HepG2 (cell line): Measurements from ENCODE around the gene EYA2. TPM values are rescaled to one million over a fixed set of nuclear protein-coding genes. Genes with fewer than 3 reads are reported as not detected.

Experiments used
- CEBPG ChIP-seq: IDR thresholded peaks from 2 replicates; pipeline ENCODE4 v1.6.1; 2016
- EED ChIP-seq: sonication (generic); formaldehyde crosslinking; IDR thresholded peaks from 2 replicates; pipeline ENCODE4 v1.5.0; 2020; ENCODE audit warnings: mild to moderate bottlenecking, missing genetic modification reagents
- JARID2 ChIP-seq: sonication (generic); formaldehyde crosslinking; IDR thresholded peaks from 2 replicates; pipeline ENCODE4 v1.8.1; 2023; ENCODE audit warnings: missing genetic modification reagents, inconsistent platforms; ENCODE audit not compliant: insufficient replicate concordance
- KDM1A ChIP-seq: IDR thresholded peaks from 2 replicates; pipeline ENCODE4 v1.6.1; 2016; ENCODE audit warnings: missing compliant biosample characterization
- KMT2A ChIP-seq: sonication (generic); formaldehyde crosslinking; IDR thresholded peaks from 2 replicates; pipeline ENCODE4 v1.4.0; 2020; ENCODE audit warnings: missing genetic modification reagents
- MXI1 ChIP-seq: IDR thresholded peaks from 3 replicates; pipeline ENCODE4 v1.6.1; 2012; ENCODE audit warnings: low read depth, low read length, inconsistent platforms, borderline replicate concordance
- NRL ChIP-seq: sonication (generic); formaldehyde crosslinking; IDR thresholded peaks from 2 replicates; pipeline ENCODE4 v1.5.0; 2020; ENCODE audit warnings: missing genetic modification reagents, mild to moderate bottlenecking, moderate library complexity, borderline replicate concordance
- RXRA ChIP-seq: sonication (generic); formaldehyde crosslinking; IDR thresholded peaks from 2 replicates; pipeline ENCODE4 v1.5.1; 2020; ENCODE audit warnings: missing genetic modification reagents
- SRSF1 ChIP-seq: fragments of 200-400 bp; formaldehyde crosslinking; optimal IDR thresholded peaks from 2 replicates; pipeline ENCODE3; 2017; ENCODE audit warnings: mild to moderate bottlenecking, low read depth, low read length, moderate library complexity
- TBX2 ChIP-seq: sonication (generic); formaldehyde crosslinking; IDR thresholded peaks from 2 replicates; pipeline ENCODE4 v1.5.0; 2020; ENCODE audit warnings: missing genetic modification reagents, mild to moderate bottlenecking, borderline replicate concordance
- YEATS2 ChIP-seq: sonication (generic); formaldehyde crosslinking; IDR thresholded peaks from 2 replicates; pipeline ENCODE4 v1.4.0; 2020; ENCODE audit warnings: missing genetic modification reagents, borderline replicate concordance
- ZNF644 ChIP-seq: IDR thresholded peaks from 2 replicates; pipeline ENCODE4 v1.6.1; 2016; ENCODE audit warnings: low read depth
- ZNF775 ChIP-seq: sonication (generic); formaldehyde crosslinking; IDR thresholded peaks from 2 replicates; pipeline ENCODE4 v1.4.0; 2020; ENCODE audit warnings: missing genetic modification reagents, mild to moderate bottlenecking, moderate library complexity, borderline replicate concordance
- ZSCAN20 ChIP-seq: sonication (generic); formaldehyde crosslinking; IDR thresholded peaks from 2 replicates; pipeline ENCODE4 v1.4.0; 2020; ENCODE audit warnings: missing genetic modification reagents, mild to moderate bottlenecking, borderline replicate concordance
- polyA plus RNA-seq, 8 experiments: library from polyadenylated mRNA; depleted of rRNA in 3 of 8; stranded (reverse) in 7 of 8; unstranded in 1 of 8; fragments of >200 nt; fragmentation: Illumina TruSeq in 4 of 8; extraction: Trizol in 4 of 8; gene quantifications; 2 replicates each; pipeline versions ENCODE4 v1.2.1 to v1.2.3, GENCODE V29; 2011 to 2016; ENCODE audit warnings: low read depth in 4 of 8, missing spikeins in 1 of 8, mixed read lengths in 1 of 8; ENCODE audit not compliant: insufficient read depth in 1 of 8
- total RNA-seq, 5 experiments: library from RNA; depleted of rRNA; stranded (reverse); fragments of >200 nt; fragmentation: Illumina TruSeq; extraction: Trizol; gene quantifications; 2 replicates each; pipeline ENCODE4 v1.2.3, GENCODE V29; 2016; ENCODE audit warnings: low read depth in 1 of 5
- TF ChIP-seq, protein P1 (sequence below): IDR thresholded peaks from 2 replicates; pipeline ENCODE4 v1.6.1; 2016; ENCODE audit warnings: low read depth, missing genetic modification reagents, missing compliant biosample characterization
- TF ChIP-seq, protein P2 (sequence below): sonication (generic); formaldehyde crosslinking; IDR thresholded peaks from 2 replicates; pipeline ENCODE4 v1.4.0; 2020; ENCODE audit warnings: missing genetic modification reagents
- TF ChIP-seq, protein P3 (sequence below): sonication (generic); formaldehyde crosslinking; IDR thresholded peaks from 2 replicates; pipeline ENCODE4 v1.4.0; 2020; ENCODE audit warnings: low read depth, mild to moderate bottlenecking, missing genetic modification reagents
- TF ChIP-seq, protein P4 (sequence below): sonication (generic); formaldehyde crosslinking; IDR thresholded peaks from 2 replicates; pipeline ENCODE4 v1.8.0; 2022; ENCODE audit warnings: mild to moderate bottlenecking, missing genetic modification reagents, moderate library complexity

Gene EYA2
- total and polyA plus RNA-seq, 2 of the 13 experiments (the other 11 are each of a cell fraction or from before 2014, with no cell fraction given): not detected

DNA sequence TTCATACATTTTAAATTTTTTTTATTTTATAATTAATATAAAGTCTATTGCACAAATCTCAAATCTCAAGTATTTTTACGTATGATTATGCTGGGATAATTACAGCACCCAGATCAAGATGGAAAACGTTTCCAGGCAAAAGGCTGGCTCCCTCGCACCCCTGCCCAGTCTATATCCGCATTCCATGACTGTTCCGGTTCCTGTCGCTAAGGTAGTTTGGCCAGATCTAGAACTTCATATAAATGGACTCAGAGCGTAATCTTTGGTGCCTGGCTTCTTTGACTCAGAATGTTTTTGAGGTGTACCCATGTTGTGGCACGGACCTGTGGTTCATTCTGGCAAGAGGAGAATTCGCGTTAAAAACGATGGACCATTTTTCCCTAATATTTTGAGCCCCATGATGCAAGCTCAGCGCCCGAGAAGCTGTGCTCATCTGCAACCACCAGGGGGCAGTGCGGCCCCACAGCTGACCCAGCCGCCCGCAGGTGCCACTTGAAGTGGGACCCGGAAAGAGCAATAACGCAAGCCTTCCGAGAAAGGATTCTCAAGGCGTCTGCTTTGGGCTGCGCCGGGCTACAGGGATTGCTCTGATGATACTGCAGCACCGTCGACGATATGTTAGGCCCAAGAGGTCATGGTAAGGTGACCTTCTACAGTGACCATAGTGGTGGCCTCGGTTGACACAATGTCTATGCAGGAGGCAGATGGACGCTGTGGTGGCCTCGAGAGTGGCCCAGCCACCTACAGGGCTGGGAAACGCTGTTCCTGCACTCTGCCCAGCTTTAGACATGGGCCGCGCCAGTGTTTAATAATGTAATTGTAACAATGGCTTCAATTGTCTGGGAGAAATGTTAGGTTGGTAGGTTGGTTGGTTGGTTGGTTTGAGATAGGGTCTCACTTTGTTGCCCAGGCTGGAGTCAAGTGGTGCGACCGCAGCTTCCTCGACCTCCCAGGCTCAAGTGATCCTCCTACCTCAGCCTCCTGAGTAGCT lies 301.7 kb downstream of the EYA2 start (continued):
- TF ChIP-seq ZNF775: no peak
- TF ChIP-seq YEATS2 (CRISPR knock-in tag): peak; percentile 44; the same call in 1 of the 2 replicates
- TF ChIP-seq ZSCAN20: no peak
- TF ChIP-seq, protein P1, sequence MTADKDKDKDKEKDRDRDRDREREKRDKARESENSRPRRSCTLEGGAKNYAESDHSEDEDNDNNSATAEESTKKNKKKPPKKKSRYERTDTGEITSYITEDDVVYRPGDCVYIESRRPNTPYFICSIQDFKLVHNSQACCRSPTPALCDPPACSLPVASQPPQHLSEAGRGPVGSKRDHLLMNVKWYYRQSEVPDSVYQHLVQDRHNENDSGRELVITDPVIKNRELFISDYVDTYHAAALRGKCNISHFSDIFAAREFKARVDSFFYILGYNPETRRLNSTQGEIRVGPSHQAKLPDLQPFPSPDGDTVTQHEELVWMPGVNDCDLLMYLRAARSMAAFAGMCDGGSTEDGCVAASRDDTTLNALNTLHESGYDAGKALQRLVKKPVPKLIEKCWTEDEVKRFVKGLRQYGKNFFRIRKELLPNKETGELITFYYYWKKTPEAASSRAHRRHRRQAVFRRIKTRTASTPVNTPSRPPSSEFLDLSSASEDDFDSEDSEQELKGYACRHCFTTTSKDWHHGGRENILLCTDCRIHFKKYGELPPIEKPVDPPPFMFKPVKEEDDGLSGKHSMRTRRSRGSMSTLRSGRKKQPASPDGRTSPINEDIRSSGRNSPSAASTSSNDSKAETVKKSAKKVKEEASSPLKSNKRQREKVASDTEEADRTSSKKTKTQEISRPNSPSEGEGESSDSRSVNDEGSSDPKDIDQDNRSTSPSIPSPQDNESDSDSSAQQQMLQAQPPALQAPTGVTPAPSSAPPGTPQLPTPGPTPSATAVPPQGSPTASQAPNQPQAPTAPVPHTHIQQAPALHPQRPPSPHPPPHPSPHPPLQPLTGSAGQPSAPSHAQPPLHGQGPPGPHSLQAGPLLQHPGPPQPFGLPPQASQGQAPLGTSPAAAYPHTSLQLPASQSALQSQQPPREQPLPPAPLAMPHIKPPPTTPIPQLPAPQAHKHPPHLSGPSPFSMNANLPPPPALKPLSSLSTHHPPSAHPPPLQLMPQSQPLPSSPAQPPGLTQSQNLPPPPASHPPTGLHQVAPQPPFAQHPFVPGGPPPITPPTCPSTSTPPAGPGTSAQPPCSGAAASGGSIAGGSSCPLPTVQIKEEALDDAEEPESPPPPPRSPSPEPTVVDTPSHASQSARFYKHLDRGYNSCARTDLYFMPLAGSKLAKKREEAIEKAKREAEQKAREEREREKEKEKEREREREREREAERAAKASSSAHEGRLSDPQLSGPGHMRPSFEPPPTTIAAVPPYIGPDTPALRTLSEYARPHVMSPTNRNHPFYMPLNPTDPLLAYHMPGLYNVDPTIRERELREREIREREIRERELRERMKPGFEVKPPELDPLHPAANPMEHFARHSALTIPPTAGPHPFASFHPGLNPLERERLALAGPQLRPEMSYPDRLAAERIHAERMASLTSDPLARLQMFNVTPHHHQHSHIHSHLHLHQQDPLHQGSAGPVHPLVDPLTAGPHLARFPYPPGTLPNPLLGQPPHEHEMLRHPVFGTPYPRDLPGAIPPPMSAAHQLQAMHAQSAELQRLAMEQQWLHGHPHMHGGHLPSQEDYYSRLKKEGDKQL (CRISPR knock-in tag): no peak
- TF ChIP-seq KMT2A (CRISPR knock-in tag): peak; percentile 59; the same call in 1 of the 2 replicates
- peak; percentile 59; the same call in 1 of the 2 replicates for TF ChIP-seq NRL
- 0 out of 2 replicates have a peak, but pooled peaks have one; percentile 55 for TF ChIP-seq ZNF644 (CRISPR knock-in tag)
- peak; percentile 89 for TF ChIP-seq CEBPG
- TF ChIP-seq, protein P2, sequence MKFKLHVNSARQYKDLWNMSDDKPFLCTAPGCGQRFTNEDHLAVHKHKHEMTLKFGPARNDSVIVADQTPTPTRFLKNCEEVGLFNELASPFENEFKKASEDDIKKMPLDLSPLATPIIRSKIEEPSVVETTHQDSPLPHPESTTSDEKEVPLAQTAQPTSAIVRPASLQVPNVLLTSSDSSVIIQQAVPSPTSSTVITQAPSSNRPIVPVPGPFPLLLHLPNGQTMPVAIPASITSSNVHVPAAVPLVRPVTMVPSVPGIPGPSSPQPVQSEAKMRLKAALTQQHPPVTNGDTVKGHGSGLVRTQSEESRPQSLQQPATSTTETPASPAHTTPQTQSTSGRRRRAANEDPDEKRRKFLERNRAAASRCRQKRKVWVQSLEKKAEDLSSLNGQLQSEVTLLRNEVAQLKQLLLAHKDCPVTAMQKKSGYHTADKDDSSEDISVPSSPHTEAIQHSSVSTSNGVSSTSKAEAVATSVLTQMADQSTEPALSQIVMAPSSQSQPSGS (CRISPR knock-in tag): peak; percentile 73
- no peak for TF ChIP-seq JARID2
- TF ChIP-seq EED (CRISPR knock-in tag): no peak
- TF ChIP-seq, protein P3, sequence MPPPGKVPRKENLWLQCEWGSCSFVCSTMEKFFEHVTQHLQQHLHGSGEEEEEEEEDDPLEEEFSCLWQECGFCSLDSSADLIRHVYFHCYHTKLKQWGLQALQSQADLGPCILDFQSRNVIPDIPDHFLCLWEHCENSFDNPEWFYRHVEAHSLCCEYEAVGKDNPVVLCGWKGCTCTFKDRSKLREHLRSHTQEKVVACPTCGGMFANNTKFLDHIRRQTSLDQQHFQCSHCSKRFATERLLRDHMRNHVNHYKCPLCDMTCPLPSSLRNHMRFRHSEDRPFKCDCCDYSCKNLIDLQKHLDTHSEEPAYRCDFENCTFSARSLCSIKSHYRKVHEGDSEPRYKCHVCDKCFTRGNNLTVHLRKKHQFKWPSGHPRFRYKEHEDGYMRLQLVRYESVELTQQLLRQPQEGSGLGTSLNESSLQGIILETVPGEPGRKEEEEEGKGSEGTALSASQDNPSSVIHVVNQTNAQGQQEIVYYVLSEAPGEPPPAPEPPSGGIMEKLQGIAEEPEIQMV (CRISPR knock-in tag): no peak
- no peak for TF ChIP-seq KDM1A (CRISPR knock-in tag)
- TF ChIP-seq TBX2 (CRISPR knock-in tag): peak; percentile 20
- TF ChIP-seq, protein P4, sequence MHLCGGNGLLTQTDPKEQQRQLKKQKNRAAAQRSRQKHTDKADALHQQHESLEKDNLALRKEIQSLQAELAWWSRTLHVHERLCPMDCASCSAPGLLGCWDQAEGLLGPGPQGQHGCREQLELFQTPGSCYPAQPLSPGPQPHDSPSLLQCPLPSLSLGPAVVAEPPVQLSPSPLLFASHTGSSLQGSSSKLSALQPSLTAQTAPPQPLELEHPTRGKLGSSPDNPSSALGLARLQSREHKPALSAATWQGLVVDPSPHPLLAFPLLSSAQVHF (CRISPR knock-in tag): no peak
- peak; percentile 86 for TF ChIP-seq RXRA (CRISPR knock-in tag)
- TF ChIP-seq MXI1: peak; percentile 28; the same call in 1 of the 3 replicates
- no peak for TF ChIP-seq SRSF1
